Stimulated activated CD8-positive, alpha-beta memory T cell treated with anti-CD3 and anti-CD28 coated beads, Interleukin-2, amount 100 ng/mL, for 1 hour (primary cell): ENCODE data around the gene SLC43A3.

ENCODE experiments used
- DNase-seq, 2 donors: peaks; one replicate each; pipeline ENCODE4 v3.0.0-alpha.2; 2020; ENCODE audit warnings: low read depth in 2 of 2

Gene SLC43A3

GRCh38 chr11:57426929-57427726 is at the start of gene SLC43A3:
Gene SLC43A3, minus strand, starts transcription at chr11:57427121. Its CDS starts 949 bp downstream, at chr11:57426172.
- DNase-seq: peak; percentile 47 to 49

DNA sequence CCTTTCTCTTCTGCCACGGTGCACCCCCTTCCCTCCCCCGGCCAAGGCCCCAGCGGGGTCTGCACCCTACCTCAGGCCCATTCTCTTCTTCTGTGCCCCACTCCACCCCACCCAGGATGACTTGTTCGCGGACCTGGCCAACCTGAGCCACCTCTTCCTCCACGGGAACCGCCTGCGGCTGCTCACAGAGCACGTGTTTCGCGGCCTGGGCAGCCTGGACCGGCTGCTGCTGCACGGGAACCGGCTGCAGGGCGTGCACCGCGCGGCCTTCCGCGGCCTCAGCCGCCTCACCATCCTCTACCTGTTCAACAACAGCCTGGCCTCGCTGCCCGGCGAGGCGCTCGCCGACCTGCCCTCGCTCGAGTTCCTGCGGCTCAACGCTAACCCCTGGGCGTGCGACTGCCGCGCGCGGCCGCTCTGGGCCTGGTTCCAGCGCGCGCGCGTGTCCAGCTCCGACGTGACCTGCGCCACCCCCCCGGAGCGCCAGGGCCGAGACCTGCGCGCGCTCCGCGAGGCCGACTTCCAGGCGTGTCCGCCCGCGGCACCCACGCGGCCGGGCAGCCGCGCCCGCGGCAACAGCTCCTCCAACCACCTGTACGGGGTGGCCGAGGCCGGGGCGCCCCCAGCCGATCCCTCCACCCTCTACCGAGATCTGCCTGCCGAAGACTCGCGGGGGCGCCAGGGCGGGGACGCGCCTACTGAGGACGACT is 49.3 kb upstream of the SLC43A3 start:
- no peak for DNase-seq

DNA sequence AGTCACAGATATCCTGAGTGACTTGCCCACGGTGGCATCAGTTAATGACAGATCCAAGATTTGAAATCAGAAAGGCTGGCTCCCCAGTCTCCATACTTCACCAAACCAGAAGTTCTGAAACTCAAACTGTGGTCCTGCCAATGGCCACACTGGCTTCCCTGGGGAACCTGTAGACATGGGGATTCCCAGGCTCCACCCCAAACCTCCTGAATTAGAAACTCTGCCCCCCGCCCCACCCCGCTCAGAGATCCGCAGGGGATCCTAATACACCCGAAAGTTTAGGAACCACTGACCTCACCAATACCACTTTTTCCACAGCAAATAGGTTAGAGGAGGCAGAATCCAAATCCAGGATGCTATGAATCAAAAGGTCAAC is 48.7 kb upstream of the SLC43A3 start:
- no peak for DNase-seq

DNA sequence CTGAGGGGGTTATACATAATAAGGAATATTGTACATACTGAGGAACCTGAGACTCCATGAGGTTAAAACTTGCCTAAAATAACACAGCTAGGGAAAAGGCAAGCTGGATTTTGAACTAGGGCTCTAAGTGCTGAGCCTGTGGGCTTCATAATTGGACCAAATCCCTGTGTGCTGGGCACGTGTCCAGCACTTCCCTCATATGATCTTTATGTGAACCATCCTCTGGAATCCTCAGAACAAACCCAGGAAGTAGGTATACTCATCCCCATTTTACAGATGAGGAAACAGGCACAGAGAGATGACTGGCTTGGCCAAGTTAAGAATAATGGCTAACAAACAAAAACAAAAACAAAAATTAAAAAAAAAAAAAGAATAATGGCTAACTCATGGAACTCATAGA is 48.3 kb upstream of the SLC43A3 start:
- DNase-seq: no peak

DNA sequence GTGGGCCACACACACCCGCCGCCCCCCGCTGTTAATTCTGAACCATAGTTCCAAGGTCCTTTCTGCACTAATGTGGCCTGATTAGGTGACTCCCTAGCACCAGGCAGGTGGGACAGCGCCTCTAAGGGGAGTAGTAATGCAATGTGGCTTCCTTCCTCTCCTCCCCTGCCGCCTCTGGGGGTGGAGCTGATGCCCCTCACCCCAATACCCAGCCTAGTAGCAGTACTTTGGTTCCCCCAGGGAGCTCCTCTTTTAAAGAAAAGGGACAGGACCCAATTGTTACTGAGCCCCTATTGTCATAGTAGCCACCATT is 47.8 kb upstream of the SLC43A3 start:
- DNase-seq: no peak

DNA sequence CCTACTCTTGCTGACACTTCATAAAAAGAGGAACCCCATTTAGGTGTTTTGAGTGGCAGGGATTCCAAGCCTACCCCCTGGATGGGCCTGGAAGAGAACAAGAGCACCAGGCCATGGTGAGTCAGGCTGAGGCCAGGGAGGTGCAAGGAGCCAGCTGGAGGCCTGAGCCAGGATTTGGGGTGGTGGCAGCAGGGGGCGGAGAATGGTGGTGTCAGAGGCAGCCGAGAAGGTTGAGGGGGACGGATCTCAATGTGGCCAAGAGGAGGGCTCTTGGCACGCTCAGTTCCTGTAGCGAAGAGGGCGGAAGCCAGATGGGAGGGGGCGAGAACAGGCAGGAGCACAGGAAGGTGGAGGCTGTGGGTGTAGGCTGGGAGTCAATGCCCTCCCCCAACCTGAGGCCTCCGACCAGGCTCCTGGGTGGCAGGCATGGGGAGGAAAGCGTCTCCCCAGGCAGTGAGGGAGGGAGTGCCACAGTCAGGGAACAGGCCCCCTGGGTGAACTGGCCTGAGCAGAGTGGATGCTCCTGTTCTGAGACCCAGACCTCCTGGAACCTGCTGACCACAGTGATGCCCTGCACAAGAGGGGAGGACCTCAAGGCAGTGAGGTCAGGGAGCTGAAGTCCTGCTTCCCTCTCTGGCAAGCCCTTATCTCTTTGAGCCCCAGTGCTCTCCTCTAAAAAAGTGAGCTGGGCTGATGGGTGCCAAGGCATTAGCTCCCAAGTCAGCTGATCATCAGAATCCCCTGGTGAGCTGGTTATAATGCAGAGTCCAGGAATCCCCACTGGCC is 47.3 kb upstream of the SLC43A3 start:
- no peak for DNase-seq

GRCh38 chr11:57473285-57473841 is 46.4 kb upstream of the SLC43A3 start:
- DNase-seq: no peak

DNA sequence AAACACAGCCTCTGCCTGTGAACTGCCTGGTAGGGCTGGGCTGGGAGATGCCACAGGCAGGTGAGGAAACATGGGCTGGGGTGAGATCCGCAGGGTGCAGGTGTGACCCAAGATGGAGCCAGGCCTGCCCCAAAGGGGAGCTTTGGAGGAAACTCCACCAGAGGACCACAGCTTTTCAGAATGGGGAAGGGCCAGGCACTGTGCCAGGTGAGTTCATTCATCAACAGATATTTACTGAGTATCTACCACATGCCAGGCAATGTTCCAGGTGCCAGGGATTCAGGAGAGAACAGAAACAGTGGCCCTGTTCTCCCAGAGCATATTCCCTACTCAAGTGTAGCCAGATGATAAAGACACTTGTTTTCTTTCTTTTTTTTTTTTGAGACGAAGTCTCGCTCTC is 44.6 kb upstream of the SLC43A3 start:
- no peak for DNase-seq

- no peak for DNase-seq
Measured at GRCh38 chr11:57469268-57469667, 42.3 kb upstream of the SLC43A3 start.

- no peak for DNase-seq
Measured at GRCh38 chr11:57468276-57468675, 41.4 kb upstream of the SLC43A3 start.

DNA sequence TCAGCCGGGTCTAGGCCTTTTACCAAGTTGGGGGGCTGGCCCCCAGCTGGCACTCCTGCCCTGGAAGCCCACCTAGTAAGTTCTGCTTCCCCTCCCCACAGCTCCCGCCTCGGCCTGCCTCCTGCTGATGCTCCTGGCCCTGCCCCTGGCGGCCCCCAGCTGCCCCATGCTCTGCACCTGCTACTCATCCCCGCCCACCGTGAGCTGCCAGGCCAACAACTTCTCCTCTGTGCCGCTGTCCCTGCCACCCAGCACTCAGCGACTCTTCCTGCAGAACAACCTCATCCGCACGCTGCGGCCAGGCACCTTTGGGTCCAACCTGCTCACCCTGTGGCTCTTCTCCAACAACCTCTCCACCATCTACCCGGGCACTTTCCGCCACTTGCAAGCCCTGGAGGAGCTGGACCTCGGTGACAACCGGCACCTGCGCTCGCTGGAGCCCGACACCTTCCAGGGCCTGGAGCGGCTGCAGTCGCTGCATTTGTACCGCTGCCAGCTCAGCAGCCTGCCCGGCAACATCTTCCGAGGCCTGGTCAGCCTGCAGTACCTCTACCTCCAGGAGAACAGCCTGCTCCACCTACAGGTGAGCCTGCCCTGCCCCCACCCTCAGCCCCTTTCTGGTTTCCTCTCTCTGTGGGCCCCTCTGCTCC is 40.7 kb upstream of the SLC43A3 start:
- DNase-seq: no peak

- DNase-seq: no peak
Measured at GRCh38 chr11:57466680-57467079, 39.8 kb upstream of the SLC43A3 start.

- no peak for DNase-seq
Measured at GRCh38 chr11:57464539-57465181, 37.7 kb upstream of the SLC43A3 start.

DNA sequence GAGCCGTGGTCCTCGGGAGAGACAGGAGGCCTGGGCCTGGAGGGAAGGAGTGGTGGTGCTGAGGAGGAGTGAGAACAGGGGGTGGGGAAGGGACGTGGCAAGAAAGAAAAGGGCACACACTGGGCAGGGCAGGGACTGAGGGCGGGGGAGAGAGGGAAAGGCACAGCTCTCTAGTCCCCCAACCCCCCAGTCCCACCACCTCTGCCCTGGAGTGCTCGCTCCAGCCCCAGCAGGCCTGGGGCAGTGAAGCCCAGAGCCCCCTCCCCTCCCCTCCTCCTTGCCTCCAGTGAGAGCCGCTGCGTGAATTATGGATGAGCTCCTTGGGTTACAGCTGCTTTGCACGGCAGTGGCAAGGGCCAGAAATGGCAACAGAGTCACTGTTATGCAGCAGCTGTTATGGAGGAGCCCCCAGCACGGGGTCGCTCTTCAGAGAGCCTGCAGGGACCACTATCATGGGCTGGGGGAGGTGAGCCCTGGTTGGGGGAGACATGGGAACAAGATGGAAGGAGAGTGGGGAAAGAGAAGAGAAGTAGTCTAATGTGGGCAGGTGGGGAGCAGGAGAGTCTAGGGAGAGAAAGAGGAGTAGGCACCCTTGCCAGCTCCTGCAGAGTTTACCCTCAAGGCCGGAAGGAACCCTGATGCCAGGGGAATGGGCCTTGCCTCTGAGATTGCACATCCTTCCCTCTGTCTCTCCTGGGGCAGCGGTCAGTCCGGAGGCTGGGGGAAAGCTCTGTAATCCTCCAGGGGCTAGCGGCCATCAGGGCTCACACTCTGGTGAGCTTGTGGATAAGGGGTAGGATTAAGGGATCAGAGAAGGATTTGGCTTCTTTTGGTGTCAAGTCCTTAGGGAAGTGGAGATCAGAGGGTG is 37.0 kb upstream of the SLC43A3 start:
- no peak for DNase-seq

DNA sequence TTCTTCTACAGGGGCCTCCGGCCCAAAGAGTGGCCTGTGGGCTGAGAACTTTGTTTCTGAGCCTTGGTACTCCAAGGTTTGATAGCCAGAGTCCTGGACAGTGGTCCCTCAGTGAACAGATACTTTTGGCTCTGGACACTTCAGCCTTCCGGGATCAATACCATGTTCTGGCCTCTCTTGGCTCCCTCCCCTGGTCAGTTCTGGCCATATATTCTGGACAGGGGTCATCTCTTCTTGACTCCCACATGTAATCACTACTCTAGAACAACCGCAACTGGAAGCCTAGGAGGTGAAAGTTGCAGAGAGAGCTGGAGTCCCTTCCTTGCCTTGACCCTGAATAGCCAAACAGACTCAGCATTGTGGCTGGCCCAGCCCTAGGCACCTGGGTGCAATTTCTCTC is 35.7 kb upstream of the SLC43A3 start:
- no peak for DNase-seq

- no peak for DNase-seq
Measured at GRCh38 chr11:57461841-57462489, 35.0 kb upstream of the SLC43A3 start.

DNA sequence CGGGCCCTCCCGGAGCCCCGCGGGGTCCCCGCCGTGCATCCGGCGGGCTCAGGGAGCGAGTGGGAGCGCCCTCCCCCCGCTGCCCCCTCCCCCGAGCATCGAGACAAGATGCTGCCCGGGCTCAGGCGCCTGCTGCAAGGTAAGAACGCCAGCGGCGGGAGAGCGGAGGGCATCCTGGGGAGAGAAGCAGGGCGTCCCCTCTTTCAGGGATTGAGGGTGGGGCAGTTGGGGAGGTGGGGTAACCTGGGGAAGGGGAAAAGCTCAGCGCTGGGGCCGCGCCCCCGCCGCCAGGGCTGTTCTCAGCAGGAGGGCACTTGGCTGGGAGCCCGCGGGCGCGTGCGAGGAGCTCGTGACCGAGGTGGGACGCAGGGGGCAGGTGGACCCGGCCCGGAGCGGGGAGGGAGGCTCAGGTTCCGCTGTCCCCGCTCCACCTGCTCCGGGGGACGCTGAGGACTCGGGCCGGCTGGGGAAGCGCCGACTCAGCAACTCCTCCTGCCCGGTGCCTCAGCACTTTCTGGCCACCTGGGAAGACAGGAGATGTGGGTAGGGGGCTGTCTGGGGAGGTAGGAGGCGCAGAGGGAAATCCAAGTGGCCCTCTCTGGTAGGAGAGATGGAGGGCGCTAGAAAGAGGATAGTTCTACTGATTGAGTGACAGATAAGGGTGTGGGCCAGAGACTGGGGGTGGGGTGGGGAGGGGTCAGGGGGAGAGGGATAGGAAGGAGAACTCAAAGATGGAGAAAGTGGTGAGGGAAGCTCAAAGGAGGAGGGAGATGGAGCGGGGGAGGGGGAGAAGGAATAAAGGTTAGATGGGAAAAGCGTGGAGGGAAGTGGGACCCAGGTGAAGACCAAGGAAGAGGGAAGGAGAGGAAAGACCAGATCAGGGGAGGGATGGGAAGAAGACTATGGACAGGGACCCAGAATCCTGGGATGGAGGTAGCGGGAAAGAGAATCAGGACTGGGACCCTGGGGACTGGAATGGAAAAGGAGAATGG is 34.1 kb upstream of the SLC43A3 start:
- no peak for DNase-seq

GRCh38 chr11:57460022-57460757 is 33.3 kb upstream of the SLC43A3 start, which contains the start of gene RTN4RL2:
Gene RTN4RL2, plus strand, starts transcription at chr11:57460528. Its CDS starts 338 bp downstream, at chr11:57460866.
- DNase-seq: no peak
